Medulla oblongata (tissue), 1 donor: Measurements from ENCODE around the gene LARGE1.
"Not testable (repeated sequence)": the region's sequence is repeated elsewhere in the genome, so short reads cannot be mapped to it uniquely, and the experiment has no call there.

Source experiments
- DNase-seq: peaks from one replicate; pipeline ENCODE4 v3.0.0-alpha.2; 2015; ENCODE audit errors: extremely low spot score

The LARGE1 gene

DNA sequence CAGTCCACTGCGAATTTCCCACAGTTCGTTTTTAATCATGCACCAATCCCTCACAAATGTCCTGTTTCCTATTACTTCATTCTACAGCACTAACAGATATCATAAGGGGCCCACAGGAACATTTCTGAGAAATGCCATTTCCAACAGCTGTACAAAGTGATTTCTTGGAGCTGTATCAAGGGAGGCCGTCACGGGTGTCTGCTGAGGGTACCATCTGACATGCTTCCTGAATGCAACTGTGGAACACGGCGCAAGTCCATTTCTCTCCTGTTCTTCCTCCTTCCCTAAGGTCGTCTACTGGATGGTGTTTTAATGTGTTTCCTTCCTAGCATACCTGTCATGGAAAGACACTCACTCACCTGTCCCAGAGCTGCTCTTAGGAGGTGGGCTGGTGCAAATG is 320.7 kb downstream of the LARGE1 start:
- DNase-seq = no peak

DNA sequence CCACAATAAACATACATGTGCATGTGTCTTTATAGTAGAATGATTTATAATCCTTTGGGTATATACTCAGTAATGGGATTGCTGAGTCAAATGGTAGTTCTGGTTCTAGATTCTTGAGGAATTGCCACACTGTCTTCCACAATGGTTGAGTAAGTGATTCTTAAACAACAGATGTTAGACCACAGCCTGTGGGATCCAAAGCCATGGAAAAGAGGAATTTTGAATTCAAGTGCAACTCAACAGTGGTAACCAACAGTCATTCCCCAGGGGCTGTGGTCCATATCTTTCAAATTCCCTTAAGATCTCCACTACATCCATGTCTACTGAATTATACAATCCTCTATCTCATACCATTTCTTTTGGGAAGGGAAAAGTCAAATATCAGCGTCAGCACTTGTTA is 321.5 kb downstream of the LARGE1 start:
- DNase-seq = no peak

DNA sequence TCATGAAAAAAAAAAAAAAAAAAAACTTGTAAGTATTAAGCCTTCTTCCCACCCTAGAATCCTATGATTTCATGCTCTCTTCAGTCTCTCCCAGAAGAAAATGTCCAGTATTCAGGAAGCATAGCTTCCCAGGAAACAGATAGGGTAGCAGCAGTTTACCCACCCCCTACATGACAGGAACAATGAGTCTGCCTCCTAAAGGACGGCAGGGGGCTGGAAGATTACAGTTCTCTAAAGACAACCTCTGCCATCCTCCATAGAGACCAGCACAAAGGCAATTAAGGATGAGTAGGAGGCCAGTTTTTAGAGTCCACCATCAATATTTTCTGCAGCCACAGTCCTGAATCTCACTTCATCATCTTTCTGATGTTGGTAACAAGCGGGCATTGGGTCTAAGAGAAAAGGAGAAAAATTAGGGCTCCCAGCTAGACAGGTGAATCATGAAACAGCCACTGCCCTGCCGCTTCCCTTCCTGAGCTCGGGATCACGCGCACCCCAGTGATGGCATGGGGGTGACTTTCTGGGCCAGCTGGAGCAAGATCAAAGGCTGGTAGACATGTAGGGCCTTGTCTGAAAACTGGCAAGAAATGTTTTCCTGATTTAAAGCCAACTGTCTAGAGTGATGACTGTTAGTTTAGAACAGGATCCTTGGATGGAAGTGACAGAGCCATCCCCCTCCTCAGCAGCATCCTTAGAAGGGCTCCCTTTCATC is 322.8 kb downstream of the LARGE1 start:
- no peak for DNase-seq

DNA sequence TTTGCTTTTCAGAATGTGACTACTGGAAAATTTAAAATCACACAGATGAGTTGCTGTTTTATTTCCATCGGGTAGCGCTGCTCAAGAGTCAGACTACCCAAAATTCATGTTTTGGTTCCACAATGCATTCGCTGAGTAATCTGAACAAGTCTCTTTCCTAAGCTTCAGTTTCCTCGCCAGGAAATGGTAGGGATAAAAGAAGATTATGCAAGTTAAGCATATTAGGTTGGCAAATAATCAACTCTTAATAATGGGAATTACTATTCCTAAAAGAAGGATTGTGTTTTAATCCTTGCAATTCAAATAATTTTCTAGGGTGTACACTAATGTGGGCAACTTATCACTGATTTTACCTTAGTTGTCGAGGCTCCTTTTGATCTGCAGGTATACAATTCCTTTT is 326.5 kb downstream of the LARGE1 start:
- no peak for DNase-seq

- no peak for DNase-seq
Measured at GRCh38 chr22:33591946-33592345, 328.3 kb downstream of the LARGE1 start.

DNA sequence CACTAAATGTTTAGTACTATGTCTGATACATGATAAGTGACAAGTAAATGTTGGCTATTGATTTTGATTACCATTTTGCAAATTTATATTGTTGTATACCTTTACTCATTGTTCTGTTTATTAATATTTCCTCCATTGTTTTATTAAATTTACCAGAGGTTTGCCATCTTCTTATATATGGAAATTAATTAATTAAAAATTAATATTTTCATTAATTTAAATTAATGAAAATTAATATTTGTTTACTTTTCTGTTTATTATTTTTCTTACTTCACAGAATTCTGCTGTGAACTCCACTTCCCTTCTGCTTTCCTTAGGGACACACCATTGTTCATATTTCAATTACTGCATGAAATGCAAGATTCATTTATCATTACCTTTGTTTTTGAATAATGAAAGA is 331.0 kb downstream of the LARGE1 start:
- no peak for DNase-seq

DNA sequence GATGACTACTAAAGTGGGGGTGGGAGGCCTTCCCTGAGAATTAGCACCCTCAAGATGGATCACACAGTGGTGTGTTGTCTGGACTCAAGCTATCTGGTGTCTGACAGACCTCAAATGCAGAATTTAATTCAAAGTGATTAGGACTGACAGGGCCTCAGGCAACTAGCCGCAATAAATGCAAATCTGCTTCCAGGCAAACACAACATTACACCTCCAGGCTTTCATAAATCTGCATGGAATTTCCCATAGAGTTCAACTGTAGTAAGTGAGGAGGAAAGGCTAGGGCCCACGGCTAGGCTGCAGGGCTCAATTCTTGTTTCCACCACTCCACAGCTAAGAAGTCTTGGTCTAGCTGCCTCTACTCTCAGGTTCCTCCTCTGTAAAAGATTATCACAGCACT is 331.4 kb downstream of the LARGE1 start:
- DNase-seq = no peak

GRCh38 chr22:33584152-33584551 is 336.1 kb downstream of the LARGE1 start:
- no peak for DNase-seq

- DNase-seq = no peak
Measured at GRCh38 chr22:33582822-33583400, 337.4 kb downstream of the LARGE1 start.

DNA sequence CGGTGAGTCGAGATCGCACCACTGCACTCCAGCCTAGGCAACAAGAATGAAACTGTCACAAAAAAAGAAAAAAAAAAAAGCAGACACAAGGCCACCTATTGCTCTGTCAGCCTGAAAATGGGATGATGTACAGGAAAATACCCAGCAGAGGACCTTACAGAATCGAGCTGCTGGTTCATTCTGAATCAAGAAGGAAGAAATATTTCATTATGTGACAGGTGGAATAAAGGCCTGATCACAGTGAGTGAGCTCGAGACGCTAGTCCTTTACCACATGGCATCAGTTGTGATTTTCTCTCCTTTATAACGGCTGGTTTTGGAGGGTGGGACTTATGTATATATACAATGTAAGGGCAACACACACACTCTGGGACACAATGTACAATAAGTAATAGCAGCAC is 340.0 kb downstream of the LARGE1 start:
- no peak for DNase-seq

- DNase-seq = peak; percentile 74
Measured at GRCh38 chr22:33579448-33580093, 340.7 kb downstream of the LARGE1 start.

DNA sequence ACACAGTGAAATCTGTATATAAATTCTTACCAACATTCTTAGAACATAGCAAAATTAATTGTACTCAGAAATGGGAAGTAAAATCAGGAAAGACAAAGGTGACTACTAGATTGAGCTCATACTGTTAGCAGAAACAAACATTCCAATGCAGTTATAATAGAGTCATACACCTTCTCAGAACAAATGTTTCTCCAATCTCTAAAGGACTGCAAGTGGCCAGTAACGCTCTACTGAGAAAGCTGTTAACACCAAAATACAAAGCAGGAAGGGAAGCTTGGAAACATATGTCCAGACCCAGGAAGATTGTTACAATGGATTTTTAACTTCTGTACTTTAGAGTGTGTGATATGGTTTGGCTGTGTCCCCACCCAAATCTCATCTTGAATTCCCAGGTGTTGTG is 341.5 kb downstream of the LARGE1 start:
- no peak for DNase-seq

- DNase-seq = no peak
Measured at GRCh38 chr22:33577862-33578411, 342.3 kb downstream of the LARGE1 start.

DNA sequence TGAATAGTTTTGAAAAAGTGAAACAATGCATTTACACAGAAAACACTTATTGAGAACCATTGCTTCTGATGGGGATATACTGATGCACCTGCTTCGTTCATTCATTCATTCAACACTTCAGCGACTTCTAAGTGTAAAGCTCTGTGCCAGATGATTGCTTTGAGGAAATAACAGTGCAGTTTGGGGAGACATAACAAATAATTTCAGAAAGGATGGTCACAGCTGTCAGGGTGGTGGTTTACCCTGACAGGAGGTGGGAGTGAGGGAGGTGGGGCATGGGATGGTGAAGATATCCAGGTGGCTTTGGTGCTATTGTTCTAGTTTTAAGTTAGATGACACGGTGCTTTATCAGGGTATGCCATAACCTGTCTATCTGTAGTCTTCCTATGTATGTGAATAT is 344.1 kb downstream of the LARGE1 start:
- DNase-seq = no peak

- DNase-seq = no peak
Measured at GRCh38 chr22:33575771-33576170, 344.5 kb downstream of the LARGE1 start.

DNA sequence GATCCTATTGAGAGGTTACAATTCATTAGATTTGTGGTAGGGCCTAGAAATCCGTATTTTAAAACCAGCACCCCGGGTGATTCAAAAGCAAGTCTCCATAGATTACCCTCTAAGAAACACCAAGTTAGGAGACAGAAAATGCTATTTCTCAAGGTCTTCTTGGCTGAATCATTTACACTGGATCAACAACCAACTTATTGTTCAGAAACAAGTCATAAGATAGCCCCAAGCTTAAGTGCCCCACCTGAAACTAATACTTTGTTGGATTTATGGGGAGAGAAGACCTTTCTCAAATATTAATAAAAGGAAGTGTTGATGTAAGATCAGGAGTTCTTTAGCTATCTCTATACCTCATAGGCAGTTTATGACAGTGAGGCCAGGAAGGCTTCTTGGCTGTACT is 345.2 kb downstream of the LARGE1 start:
- no peak for DNase-seq

GRCh38 chr22:33573479-33573878 is 346.8 kb downstream of the LARGE1 start:
- DNase-seq = no peak

DNA sequence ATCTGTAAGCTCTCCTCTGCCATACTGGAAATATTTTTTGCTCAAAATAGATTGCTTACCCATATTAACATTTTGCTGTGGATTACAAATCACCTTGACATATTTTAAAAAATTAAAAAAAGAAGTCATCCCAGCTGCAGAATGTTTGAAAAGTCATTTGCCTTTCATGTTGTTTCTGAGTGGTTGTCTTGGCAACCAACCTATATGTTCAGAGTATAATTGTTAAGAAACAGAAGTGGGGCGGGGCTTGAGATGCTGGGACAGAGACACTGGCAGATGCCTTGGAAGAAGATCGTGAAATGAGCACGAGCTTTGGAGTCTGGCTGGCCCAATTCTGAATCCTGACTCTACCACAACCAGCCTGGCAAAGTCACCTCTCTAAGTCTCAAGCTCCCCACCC is 348.2 kb downstream of the LARGE1 start:
- no peak for DNase-seq

GRCh38 chr22:33570110-33570509 is 350.2 kb downstream of the LARGE1 start:
- no peak for DNase-seq

GRCh38 chr22:33569559-33569958 is 350.7 kb downstream of the LARGE1 start:
- DNase-seq = no peak

DNA sequence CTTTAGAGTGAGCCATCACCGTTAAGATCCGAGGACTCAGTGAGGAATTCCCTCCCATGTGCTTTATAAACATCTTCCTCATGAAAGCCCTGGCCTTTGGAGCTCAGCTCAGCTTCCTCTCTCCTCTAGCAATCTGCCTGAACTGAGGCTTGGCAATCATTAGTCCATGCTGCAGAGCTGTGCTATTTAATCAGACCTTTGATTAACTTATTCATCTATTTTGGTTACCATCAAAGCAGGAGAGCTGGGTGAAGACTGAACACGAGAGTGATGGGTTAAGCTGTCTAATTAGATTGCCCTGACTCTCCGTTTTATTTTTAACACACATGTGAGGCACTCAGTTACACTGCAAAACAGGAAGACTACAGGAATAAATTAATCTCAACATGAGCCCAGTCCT is 351.3 kb downstream of the LARGE1 start:
- DNase-seq = no peak

- DNase-seq = not testable (repeated sequence)
Measured at GRCh38 chr22:33566495-33566894, 353.8 kb downstream of the LARGE1 start.

GRCh38 chr22:33565580-33565995 is 354.7 kb downstream of the LARGE1 start:
- no peak for DNase-seq
